RCC 7860 (cell line): ENCODE measurements around the gene PABPN1L.

ENCODE experiments used
- DNase-seq: peaks from one replicate; pipeline ENCODE4 v3.0.0-alpha.2; 2015; ENCODE audit warnings: low spot score
- FAIRE-seq: peaks from 2 replicates; lab custom pipeline; 2012; peaks lifted over from hg19 to GRCh38; lab: Jason Lieb, UNC

The PABPN1L gene

GRCh38 chr16:88854306-88855111 lies 12.0 kb downstream of the PABPN1L start:
- no peak for DNase-seq

DNA sequence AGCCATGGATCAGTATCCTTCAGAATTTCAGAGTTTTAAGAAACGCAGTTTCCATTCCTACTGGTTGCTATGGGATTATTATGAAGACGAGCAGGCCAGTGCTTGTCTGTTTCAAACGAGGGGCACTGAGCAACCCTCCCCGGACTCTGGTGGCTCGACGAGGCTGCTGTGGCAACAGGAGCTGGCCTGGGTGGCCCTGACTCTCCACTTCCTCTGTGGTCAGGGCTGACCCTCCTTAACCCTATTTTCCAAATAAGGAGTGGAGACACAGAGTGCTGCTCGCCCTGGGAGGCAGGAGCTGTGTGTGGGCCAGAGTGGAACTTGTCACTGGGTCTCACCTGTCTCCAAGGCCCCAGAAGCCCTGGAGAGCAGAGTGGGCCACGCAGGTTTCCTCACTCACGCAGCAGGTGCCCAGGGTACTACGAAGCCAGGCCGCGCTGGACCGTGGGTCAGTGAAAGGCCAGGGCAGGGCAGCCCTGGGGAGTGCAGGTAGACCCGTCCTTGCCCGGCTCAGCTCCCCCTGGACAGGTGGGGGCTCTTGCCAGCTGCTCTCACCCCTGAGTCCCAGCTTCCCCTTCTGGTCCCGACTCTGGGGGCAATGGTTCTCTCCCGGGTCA lies 13.0 kb downstream of the PABPN1L start:
- DNase-seq, result no peak

More at GRCh38 chr16:88854306-88855111, 12.0 kb downstream of the PABPN1L start:
- no peak for FAIRE-seq

DNA sequence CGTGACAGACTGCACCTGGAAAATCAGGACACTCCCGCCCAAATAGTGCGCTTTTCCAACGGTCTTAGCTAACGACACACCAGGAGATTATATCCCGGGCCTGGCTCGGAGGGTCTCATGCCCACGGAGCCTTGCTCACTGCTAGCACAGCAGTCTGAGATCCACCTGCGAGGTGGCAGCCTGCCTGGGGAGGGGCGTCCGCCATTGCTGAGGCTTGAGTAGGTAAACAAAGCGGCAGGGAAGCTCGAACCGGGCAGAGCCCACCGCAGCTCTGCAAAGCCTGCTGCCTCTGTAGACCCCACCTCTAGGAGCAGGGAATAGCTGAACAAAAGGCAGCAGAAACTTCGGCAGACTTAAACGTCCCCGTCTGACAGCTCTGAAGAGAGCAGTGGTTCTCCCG lies 14.8 kb downstream of the PABPN1L start:
- DNase-seq (no peak), FAIRE-seq (no peak)

More for the DNA sequence above, 13.0 kb downstream of the PABPN1L start:
- FAIRE-seq, result no peak

DNA sequence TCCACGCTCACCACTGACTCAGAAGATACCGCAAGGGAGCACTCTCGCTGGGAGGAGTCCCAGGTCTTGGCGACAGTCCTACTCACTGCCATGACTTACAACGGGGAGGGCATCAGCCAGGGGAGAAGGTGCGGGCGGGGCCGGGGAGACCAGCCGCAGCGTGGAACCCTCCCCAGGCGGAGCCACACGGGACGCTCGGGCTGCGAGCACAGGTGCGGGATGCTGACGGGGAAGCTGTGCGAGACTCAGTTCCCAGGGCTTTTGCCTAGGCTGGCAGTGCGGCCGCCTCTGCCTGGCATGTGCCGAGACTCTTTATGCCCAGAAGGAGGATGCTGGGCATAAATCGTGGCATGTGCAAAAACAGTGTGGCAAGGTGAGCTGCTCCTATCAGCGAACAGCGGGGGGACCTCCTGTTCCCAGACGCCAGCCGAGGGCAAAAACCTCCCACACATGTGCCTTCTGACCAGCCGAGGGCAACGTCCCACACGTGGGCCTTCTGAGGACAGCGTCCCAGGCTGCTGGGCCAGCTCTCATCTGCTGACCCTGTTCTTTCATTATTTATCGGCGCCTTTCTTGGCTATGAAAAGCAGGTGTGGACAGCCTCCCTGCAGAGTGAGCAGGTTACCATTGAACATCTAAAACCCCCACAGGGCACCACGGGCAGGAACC lies 15.8 kb downstream of the PABPN1L start:
- DNase-seq, result no peak
- FAIRE-seq, result no peak

- FAIRE-seq (no peak), DNase-seq (no peak)
Measured at GRCh38 chr16:88848557-88848956, 17.9 kb downstream of the PABPN1L start.

DNA sequence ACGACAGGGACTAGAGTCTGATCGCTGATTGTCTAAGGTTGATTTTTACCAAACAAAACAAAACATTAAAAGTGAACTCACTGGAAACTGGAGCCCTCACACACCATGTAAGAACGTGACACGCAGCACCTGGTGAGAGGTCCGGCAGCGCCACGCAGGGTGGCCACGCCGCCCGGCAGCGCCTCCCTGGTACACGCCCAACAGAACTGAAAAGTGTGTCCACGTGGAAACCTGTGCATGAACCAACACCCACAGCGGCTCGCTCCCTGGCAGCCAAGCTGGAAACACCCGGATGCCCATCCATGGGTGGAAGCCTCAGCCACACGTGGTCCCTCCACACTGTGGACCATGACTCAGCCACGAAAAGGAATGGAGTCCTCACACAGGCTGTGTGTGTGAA lies 18.8 kb downstream of the PABPN1L start:
- FAIRE-seq (no peak), DNase-seq (no peak)

- DNase-seq (no peak), FAIRE-seq (no peak)
Measured at GRCh38 chr16:88846088-88846487, 20.4 kb downstream of the PABPN1L start.

DNA sequence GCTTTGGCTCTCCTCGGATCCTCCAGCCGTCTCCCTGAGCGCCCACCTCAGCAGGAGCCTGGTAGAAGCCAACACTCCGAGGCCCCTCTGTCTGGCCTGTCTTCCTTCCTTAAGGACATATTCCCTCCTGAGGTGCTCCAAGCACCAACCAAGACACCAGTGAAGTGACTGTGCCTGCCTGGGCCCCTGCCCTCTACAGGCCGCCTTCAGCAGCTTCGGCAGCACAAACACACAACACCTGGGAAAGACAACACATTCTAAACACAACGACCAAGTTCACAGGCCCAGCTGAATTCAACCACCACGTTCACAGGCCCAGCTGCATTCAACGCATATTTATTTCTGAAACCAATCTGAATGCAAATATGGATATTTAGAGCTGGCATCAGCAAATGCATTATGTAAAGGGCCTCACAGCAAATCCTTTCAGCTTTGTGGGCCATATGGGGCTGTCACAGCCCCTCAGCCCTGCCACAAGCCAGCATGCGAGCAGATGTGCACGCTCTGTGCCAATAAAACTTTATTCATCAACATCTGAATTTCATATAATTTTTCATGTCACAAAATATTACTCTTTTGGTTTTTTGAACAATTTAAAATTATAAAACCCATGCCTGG lies 21.9 kb downstream of the PABPN1L start:
- DNase-seq (no peak), FAIRE-seq (no peak)

GRCh38 chr16:88843256-88843655 lies 23.2 kb downstream of the PABPN1L start:
- no peak for DNase-seq
- no peak for FAIRE-seq

- no peak for FAIRE-seq
- DNase-seq, result no peak
Measured at GRCh38 chr16:88842806-88843205, 23.7 kb downstream of the PABPN1L start.

DNA sequence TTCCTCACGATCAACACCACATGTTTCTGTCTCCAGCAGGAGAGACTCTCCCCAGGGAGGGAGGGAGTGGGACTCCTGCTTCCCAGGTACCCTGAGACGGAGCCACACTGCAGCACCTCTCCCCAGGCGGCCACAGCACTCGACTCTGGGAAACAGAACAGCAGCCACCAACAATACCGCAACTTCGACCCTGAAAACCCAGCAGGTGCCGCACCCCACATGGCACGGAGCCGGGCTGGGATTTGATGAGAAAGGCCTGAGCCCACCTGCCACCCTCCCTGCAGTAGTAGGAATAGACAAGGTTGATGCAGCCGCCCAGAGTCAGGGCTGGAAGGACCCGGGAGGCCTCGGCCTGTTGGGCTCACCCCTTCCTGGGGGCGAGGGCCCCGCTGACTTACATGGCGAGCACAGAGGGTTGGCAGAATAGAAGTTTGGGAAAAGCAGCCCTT lies 24.1 kb downstream of the PABPN1L start:
- DNase-seq (no peak), FAIRE-seq (no peak)

- no peak for DNase-seq
- no peak for FAIRE-seq
Measured at GRCh38 chr16:88841521-88842307, 24.7 kb downstream of the PABPN1L start.

- no peak for FAIRE-seq
- no peak for DNase-seq
Measured at GRCh38 chr16:88840600-88841215, 25.8 kb downstream of the PABPN1L start.

DNA sequence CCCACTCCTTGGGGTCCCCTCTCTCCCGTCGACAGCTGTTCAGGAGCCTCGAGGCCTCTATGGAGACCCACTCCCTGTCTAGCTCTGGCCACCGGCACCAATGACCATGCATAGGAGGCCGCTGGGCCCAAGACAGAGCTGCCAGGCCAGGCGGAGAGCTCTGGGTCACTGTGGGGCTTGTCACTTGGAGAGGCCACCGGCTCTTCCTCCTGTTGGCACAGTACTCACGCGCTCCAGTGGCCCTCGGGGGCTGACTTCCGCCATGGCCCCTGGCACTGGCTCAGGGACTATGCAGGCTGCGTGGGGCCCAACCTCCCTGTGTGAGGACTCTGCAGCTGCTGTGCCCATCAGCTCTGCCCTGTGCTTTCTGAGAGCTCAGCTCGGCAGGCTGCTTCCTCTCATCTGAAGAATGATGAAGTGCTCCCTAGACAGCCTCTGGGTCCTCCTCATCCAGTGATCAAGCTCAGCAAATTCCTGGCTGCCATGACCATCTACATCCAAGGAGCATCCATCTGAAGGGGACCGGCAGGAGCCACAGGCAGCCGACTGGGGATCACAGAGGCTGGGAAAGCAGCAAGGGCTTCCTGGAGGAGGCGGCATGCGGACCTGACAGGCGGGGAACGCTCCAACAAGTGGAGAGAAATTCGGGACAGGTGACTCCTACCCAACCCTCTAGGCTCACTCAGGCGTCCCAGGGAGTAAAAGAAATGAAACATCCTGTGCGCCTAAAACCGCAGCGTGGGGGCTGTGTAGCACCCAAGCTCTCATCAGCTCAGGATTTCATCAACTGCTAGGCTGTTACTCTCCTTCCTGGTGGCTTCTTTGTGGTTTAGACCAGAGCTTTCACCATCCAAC lies 26.5 kb downstream of the PABPN1L start:
- DNase-seq (no peak), FAIRE-seq (no peak)

- FAIRE-seq, result no peak
- no peak for DNase-seq
Measured at GRCh38 chr16:88839026-88839529, 27.4 kb downstream of the PABPN1L start.

DNA sequence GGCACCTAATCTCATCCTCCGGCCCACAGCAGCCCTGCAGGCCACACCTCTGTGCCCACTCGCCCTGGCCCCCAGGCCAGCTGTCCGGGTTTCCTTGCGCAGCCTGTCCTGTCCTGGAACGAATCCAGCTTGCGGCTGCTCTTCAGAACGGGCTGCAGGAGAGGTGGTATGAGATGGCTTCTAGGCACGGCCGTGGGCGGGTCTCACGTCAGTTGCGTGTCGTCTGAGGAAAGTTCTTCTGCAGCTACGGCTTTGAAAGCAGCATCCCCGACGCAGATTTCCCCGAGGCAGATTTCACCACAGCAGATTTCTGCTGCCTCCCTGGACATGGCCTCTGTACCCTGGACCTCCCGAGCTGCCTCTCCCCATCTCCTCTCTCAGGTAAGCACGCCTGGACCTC lies 27.9 kb downstream of the PABPN1L start:
- FAIRE-seq (no peak), DNase-seq (no peak)

DNA sequence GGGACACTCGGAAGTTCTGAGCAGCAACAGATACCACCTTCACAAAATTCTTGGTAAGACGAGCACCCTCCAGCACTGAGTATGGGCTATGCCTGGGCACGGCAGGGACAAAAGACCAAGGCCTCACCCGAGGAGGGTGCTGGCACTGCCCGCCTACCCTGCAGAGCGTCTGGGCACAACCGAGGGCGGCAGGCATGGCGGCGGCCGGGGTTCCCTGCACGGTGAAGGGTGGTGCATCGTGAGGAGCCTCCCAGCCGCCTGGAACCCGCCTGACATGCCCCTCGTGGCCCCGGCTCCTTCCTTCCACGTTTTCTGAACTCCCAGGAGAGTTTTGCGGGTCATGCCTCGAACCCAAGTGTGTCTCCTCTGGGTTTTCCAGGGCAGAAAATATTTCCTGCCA lies 28.7 kb downstream of the PABPN1L start:
- no peak for DNase-seq
- no peak for FAIRE-seq

DNA sequence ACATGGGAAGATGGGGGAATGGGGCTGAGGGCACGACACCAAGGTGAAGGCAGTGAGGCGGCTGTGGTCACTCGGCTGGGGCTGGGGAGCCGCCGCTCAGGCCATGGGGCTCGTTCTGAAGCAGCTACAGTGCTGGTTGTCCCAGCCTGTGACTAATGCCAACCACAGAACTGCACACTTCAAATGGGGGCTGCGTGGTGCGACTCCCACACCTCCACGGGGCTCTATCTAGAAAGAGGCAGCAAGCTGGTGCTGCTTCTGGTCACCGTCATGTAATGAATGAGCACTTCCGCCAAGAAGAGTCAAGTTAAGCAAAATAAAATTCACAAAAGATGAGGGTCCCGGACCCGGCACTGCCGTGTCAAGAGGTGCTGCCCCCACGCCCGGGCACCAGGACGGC lies 29.7 kb downstream of the PABPN1L start:
- DNase-seq (no peak), FAIRE-seq (no peak)

- no peak for FAIRE-seq
Measured at GRCh38 chr16:88835818-88836217, 30.6 kb downstream of the PABPN1L start.

More at GRCh38 chr16:88835818-88836217, 30.6 kb downstream of the PABPN1L start:
- no peak for DNase-seq
